GM12864 (cell line): Measurements from ENCODE around the gene CD164.

Experiments used
- DNase-seq: peaks from one replicate; pipeline ENCODE4 v3.0.0-alpha.2; 2011; ENCODE audit warnings: low read depth
- H3K4me3 ChIP-seq: 2 replicates; pipeline ENCODE4 v1.5.1; 2011; ENCODE audit warnings: mild to moderate bottlenecking, low read depth, low read length, control low read depth
- TF ChIP-seq, protein P1 (sequence below): IDR thresholded peaks from 2 replicates; pipeline ENCODE4 v1.5.1; 2011; ENCODE audit warnings: low read depth, mild to moderate bottlenecking, moderate library complexity, low read length, control low read depth, inconsistent platforms; ENCODE audit errors: missing control alignments

Gene CD164

DNA sequence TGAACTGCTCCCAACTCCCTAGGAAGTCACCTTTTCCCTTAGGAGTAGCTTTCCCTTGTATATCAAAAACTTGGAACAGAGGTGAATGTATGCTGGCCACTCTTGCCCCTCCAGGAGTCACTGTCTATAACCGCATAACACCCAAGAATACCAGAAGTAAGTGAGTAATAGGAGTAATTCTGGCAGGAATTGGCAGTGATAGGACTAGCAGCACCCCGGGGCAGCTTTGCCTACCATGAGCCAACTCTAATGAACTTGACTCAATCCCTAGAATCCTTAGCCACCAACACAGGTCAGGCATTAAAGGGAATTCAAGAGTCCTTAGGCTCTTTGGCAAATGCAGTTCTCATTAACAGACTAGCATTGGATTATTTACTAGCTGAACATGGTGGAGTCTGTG is 28.8 kb upstream of the CD164 start:
- H3K4me3 ChIP-seq = no peak overlapping the region
- TF ChIP-seq, protein P1, sequence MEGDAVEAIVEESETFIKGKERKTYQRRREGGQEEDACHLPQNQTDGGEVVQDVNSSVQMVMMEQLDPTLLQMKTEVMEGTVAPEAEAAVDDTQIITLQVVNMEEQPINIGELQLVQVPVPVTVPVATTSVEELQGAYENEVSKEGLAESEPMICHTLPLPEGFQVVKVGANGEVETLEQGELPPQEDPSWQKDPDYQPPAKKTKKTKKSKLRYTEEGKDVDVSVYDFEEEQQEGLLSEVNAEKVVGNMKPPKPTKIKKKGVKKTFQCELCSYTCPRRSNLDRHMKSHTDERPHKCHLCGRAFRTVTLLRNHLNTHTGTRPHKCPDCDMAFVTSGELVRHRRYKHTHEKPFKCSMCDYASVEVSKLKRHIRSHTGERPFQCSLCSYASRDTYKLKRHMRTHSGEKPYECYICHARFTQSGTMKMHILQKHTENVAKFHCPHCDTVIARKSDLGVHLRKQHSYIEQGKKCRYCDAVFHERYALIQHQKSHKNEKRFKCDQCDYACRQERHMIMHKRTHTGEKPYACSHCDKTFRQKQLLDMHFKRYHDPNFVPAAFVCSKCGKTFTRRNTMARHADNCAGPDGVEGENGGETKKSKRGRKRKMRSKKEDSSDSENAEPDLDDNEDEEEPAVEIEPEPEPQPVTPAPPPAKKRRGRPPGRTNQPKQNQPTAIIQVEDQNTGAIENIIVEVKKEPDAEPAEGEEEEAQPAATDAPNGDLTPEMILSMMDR = no peak
- DNase-seq = no peak

DNA sequence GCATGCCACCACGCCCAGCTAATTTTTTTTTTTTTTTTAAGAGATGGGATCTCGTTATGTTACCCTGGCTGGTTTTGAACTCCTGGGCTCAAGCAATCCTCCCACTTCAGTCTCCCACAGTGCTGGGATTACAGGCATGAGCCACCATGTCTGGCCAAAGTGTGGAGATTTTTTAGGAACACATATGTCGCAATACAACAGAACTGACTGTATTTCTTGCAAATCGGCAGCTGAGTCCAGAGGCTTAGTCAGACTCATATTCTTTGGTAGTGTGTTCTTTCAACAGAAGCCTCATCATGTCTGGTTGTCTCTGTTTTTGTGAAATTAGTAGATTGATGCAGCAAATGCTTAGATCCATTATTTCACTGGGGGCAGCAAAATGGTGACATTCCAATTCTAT is 23.9 kb upstream of the CD164 start:
- H3K4me3 ChIP-seq = no peak overlapping the region
- no peak for DNase-seq
- TF ChIP-seq, protein P1 = no peak

DNA sequence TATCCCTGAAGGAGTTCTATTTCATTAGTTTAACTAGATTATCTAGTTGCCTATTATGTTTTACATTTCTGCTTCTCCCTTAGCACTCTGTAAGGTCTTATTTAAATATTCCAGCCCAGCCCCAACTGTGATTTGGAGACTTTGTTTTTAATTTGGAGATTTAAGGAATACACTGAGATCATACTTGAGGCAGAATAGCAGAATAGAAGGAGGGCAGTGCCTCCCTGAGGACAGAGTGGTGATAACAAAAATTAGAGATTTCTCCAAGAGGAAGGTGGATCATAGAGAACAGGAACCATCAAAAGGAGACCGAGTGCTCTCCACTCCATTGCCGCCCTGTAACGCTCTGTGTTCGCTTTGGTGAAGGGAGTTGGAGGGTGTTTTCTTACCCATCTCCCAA is 14.8 kb upstream of the CD164 start:
- TF ChIP-seq, protein P1 = no peak
- DNase-seq = no peak
- H3K4me3 ChIP-seq = no peak overlapping the region

- TF ChIP-seq, protein P1 = no peak
- DNase-seq = no peak
- H3K4me3 ChIP-seq = no peak overlapping the region
Observed at GRCh38 chr6:109396046-109396718, 13.9 kb upstream of the CD164 start.

- TF ChIP-seq, protein P1 = no peak
- H3K4me3 ChIP-seq = no peak overlapping the region
- DNase-seq = no peak
Observed at GRCh38 chr6:109393886-109394281, 11.6 kb upstream of the CD164 start.

DNA sequence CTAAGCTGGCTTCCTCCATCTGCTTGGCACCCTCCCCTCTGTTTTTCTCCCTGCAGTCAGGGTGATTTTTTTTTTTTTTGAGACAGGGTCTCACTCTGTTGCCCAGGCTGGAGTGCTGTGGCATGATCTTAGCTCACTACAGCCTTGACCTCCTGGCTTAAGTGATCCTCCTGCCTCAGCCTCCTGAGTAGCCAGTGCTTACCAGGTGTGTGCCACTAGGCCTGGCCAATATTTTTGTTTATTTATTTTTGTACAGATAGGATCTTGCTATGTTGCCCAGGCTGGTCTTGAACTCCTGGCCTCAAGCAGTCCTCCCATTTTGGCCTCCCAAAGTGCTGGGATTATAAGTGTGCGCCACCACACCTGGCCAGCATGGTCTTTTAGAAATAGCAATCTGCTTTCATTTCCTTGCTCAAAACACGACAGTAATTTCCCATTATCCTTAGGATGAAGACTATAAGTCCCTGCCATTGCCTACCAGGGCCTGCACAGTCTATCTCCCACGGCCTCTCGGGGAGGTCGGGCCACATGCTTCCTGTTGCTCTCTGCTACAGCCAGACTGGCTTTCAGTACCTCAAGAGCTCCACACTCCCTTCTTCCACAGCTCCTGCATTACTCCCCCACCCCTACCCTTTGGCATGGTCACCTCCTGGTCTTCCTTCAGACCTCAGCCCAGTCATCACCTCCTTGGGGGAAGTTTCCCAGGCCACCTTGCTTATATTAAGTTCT is 11.1 kb upstream of the CD164 start:
- TF ChIP-seq, protein P1 = no peak
- no peak overlapping the region for H3K4me3 ChIP-seq
- no peak for DNase-seq

DNA sequence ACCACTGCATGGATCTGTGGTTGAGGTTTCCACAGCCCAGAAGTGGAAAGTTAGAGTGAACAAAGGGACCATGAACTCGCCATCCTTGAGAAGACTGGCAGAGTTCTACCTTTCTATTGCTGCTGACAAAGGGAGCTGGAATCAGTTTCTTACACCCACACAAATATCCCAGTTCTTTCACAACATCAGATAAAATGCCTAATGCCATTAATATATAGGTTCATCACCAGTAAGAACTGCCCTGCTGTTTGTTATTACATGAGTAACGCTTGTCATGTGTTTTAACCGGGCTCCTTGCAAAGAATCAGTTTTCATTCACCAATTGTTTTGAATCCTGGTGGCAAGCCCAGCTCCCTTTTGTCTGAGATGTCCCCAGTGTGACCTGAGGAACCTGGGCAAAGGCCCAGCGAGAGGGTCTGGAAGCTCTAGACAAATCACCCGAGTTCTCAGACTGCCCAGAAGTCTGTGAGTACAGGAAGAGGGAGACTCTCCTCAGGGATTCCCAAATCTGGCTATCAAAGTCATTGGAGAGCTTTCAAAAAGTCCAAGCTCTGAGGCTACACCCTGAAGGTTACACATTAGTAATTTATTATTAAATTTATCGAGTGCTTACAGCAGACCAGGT is 7.5 kb upstream of the CD164 start:
- TF ChIP-seq, protein P1 = no peak
- no peak overlapping the region for H3K4me3 ChIP-seq

More for the DNA sequence above, 7.5 kb upstream of the CD164 start:
- DNase-seq = no peak
